Retinal pigment epithelial cell (primary cell): Measurements from ENCODE around the gene GNAO1.

Experiments used
- DNase-seq: peaks from one replicate; pipeline ENCODE4 v3.0.0-alpha.2; 2010; ENCODE audit warnings: low read depth
- H3K4me3 ChIP-seq: 2 replicates; pipeline ENCODE4 v1.5.1; 2011; ENCODE audit warnings: mild to moderate bottlenecking, low read length, control low read depth, moderate library complexity
- CTCF ChIP-seq: conservative IDR thresholded peaks from 2 replicates; pipeline ENCODE4 v1.5.1; 2011; ENCODE audit warnings: low read depth, low read length, control low read depth, inconsistent platforms

Gene GNAO1

GRCh38 chr16:56325956-56326355 lies 134.7 kb downstream of the GNAO1 start:
- no peak for TF ChIP-seq CTCF
- H3K4me3 ChIP-seq = no peak overlapping the region
- no peak for DNase-seq

- no peak for TF ChIP-seq CTCF
- DNase-seq = no peak
- no peak overlapping the region for H3K4me3 ChIP-seq
Measured at GRCh38 chr16:56327071-56327928, 136.0 kb downstream of the GNAO1 start.

- TF ChIP-seq CTCF = no peak
- DNase-seq = no peak
- H3K4me3 ChIP-seq = no peak overlapping the region
Measured at GRCh38 chr16:56327929-56328258, 136.6 kb downstream of the GNAO1 start.

- no peak overlapping the region for H3K4me3 ChIP-seq
- no peak for TF ChIP-seq CTCF
- DNase-seq = no peak
Measured at GRCh38 chr16:56328276-56329022, 137.2 kb downstream of the GNAO1 start.

GRCh38 chr16:56329887-56330286 lies 138.6 kb downstream of the GNAO1 start:
- no peak overlapping the region for H3K4me3 ChIP-seq
- no peak for DNase-seq
- no peak for TF ChIP-seq CTCF

- no peak overlapping the region for H3K4me3 ChIP-seq
- no peak for TF ChIP-seq CTCF
- no peak for DNase-seq
Measured at GRCh38 chr16:56330476-56330875, 139.2 kb downstream of the GNAO1 start.

- no peak overlapping the region for H3K4me3 ChIP-seq
- no peak for TF ChIP-seq CTCF
- DNase-seq = no peak
Measured at GRCh38 chr16:56331399-56331798, 140.1 kb downstream of the GNAO1 start.
